HEK293T (cell line): ENCODE results near the gene FPGS.

Source experiments
- BHLHE40 ChIP-seq: fragments of 450-650 bp; IDR thresholded peaks from 2 replicates; pipeline ENCODE4 v1.6.1; 2016; ENCODE audit warnings: mild to moderate bottlenecking, moderate library complexity, borderline replicate concordance
- CTBP1 ChIP-seq: fragments of 450-650 bp; IDR thresholded peaks from 2 replicates; pipeline ENCODE4 v1.6.1; 2016; ENCODE audit warnings: borderline replicate concordance
- SP1 ChIP-seq: fragments of 450-650 bp; IDR thresholded peaks from 2 replicates; pipeline ENCODE4 v1.6.1; 2017
- SUZ12 ChIP-seq: fragments of 450-650 bp; IDR thresholded peaks from 2 replicates; pipeline ENCODE4 v1.6.1; 2016; ENCODE audit warnings: mild to moderate bottlenecking

- TF ChIP-seq SP1 (no peak), BHLHE40 (no peak), SUZ12 (no peak), CTBP1 (no peak)
Measured at GRCh38 chr9:127835991-127836516, 33.4 kb downstream of the FPGS start.
